ENCODE results near the gene STPG2.

DNA sequence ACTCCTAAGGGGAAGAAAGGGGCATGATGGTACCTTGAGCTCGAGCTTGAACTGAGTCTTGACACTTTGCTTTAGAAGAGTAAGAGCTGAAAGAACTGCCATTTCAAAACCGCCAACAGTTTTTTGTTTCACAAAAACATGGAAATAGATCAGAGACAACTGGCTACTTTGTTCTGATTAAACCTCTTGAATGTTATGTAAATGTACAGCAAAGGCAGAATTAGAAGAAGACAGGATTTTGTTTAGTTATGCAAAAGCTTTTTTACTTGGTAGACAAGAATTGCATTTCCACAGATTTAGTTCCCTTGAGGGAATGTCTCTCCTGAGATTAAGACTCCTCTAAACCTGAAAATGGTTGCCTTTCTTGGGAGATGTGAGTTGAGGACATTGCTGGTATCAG, 33.3 kb upstream of the STPG2 start:
- no peak for TF ChIP-seq POLR2AphosphoS5 (IDR thresholded peaks at IDR 0.05)
- TF ChIP-seq, protein P1, sequence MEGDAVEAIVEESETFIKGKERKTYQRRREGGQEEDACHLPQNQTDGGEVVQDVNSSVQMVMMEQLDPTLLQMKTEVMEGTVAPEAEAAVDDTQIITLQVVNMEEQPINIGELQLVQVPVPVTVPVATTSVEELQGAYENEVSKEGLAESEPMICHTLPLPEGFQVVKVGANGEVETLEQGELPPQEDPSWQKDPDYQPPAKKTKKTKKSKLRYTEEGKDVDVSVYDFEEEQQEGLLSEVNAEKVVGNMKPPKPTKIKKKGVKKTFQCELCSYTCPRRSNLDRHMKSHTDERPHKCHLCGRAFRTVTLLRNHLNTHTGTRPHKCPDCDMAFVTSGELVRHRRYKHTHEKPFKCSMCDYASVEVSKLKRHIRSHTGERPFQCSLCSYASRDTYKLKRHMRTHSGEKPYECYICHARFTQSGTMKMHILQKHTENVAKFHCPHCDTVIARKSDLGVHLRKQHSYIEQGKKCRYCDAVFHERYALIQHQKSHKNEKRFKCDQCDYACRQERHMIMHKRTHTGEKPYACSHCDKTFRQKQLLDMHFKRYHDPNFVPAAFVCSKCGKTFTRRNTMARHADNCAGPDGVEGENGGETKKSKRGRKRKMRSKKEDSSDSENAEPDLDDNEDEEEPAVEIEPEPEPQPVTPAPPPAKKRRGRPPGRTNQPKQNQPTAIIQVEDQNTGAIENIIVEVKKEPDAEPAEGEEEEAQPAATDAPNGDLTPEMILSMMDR (IDR thresholded peaks at IDR 0.05 in 8 of 11, conservative IDR thresholded peaks at IDR 0.05 in 3 of 11), result no peak

All from spleen (tissue), 7 donors.